ENCODE results near the gene ADAMTS5.

ADAMTS5 gene

GRCh38 chr21:26969971-26970725 lies 3.3 kb upstream of the ADAMTS5 start:
- TF ChIP-seq ZFX (IDR thresholded peaks at IDR 0.05; ENCODE audit: borderline replicate concordance), result no peak
- no peak for TF ChIP-seq CTCF (IDR thresholded peaks at IDR 0.05)
- H3K27ac ChIP-seq, result no peak overlapping the region

GRCh38 chr21:26966649-26967061 lies 233 bp downstream of the ADAMTS5 start:
- no peak for TF ChIP-seq ZFX (IDR thresholded peaks at IDR 0.05; ENCODE audit: borderline replicate concordance)
- TF ChIP-seq CTCF (IDR thresholded peaks at IDR 0.05), result no peak
- H3K27ac ChIP-seq, result no peak overlapping the region

- no peak for TF ChIP-seq CTCF (IDR thresholded peaks at IDR 0.05)
- H3K27ac ChIP-seq, result no peak overlapping the region
These were observed 844 bp downstream of the ADAMTS5 start for GRCh38 chr21:26965907-26966581.

- no peak for TF ChIP-seq ZFX (IDR thresholded peaks at IDR 0.05; ENCODE audit: borderline replicate concordance)
- no peak overlapping the region for H3K27ac ChIP-seq
These were observed 1.6 kb downstream of the ADAMTS5 start for GRCh38 chr21:26965040-26965906.

- no peak overlapping the region for H3K27ac ChIP-seq
- no peak for TF ChIP-seq ZFX (IDR thresholded peaks at IDR 0.05; ENCODE audit: borderline replicate concordance)
- no peak for TF ChIP-seq CTCF (IDR thresholded peaks at IDR 0.05)
These were observed 2.6 kb downstream of the ADAMTS5 start for GRCh38 chr21:26964170-26964778.

GRCh38 chr21:26962621-26963181 lies 4.2 kb downstream of the ADAMTS5 start:
- TF ChIP-seq CTCF (IDR thresholded peaks at IDR 0.05), result no peak
- no peak for TF ChIP-seq ZFX (IDR thresholded peaks at IDR 0.05; ENCODE audit: borderline replicate concordance)
- no peak overlapping the region for H3K27ac ChIP-seq

GRCh38 chr21:26961698-26962097 lies 5.2 kb downstream of the ADAMTS5 start:
- TF ChIP-seq ZFX (IDR thresholded peaks at IDR 0.05; ENCODE audit: borderline replicate concordance) (no peak), CTCF (IDR thresholded peaks at IDR 0.05) (peak; percentile 49)
- H3K27ac ChIP-seq, result no peak overlapping the region
